ENCODE measurements around the gene NCKAP5. TPM values are rescaled to one million over a fixed set of nuclear protein-coding genes. Genes with fewer than 3 reads are reported as not detected.

The NCKAP5 gene
- total and polyA plus RNA-seq, 4 donors, result 2.3 to 20.2 (median 8.1) TPM

DNA sequence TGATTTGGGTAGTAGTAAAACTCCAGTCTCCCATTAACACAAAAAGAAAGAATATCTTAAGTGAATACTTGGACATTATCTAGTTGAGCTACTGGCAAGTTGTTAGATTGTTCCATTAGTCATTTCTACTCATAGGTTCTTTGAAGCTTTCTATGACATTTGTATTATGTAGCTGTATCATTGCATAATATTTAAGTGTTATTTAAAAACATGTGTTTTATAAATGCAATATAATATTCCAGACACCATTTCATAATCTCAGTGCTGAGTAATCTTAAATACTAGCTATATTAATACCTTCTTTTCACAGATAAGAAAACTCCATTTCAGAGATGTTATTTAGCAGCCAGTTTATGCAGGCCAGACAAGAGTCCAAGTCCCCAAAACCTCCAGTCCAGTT, 271.9 kb downstream of the NCKAP5 start:
- Histone ChIP-seq H3K9me3 (ENCODE audit: control insufficient read depth in 4 of 4, insufficient read depth in 3 of 4, low read length in 3 of 4) (no peaks in the 10 kb centered on the region), H3K4me3 (no peak overlapping the region), H3K27me3 (ENCODE audit: control insufficient read depth in 3 of 3, insufficient read depth in 3 of 3, low read length in 2 of 3) (no peaks in the 10 kb centered on the region), H3K36me3 (ENCODE audit: control insufficient read depth in 4 of 4, insufficient read depth in 4 of 4, low read length in 4 of 4) (no peaks in the 10 kb centered on the region), H3K27ac (ENCODE audit: low read depth in 1 of 2, low read length in 1 of 2) (no peak overlapping the region), H3K9ac (ENCODE audit: insufficient read depth in 1 of 2, low read length in 2 of 2) (no peak overlapping the region), H3K4me1 (ENCODE audit: control insufficient read depth in 5 of 5, insufficient read depth in 5 of 5, low read length in 5 of 5) (no peaks in the 10 kb centered on the region)
- no peak for ATAC-seq (ENCODE audit: insufficient read depth, low FRiP score)
- TF ChIP-seq, protein P1, sequence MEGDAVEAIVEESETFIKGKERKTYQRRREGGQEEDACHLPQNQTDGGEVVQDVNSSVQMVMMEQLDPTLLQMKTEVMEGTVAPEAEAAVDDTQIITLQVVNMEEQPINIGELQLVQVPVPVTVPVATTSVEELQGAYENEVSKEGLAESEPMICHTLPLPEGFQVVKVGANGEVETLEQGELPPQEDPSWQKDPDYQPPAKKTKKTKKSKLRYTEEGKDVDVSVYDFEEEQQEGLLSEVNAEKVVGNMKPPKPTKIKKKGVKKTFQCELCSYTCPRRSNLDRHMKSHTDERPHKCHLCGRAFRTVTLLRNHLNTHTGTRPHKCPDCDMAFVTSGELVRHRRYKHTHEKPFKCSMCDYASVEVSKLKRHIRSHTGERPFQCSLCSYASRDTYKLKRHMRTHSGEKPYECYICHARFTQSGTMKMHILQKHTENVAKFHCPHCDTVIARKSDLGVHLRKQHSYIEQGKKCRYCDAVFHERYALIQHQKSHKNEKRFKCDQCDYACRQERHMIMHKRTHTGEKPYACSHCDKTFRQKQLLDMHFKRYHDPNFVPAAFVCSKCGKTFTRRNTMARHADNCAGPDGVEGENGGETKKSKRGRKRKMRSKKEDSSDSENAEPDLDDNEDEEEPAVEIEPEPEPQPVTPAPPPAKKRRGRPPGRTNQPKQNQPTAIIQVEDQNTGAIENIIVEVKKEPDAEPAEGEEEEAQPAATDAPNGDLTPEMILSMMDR (IDR thresholded peaks at IDR 0.05; ENCODE audit: control extremely low read depth, extremely low read depth), result no peak
- DNase-seq, result no peak

DNA sequence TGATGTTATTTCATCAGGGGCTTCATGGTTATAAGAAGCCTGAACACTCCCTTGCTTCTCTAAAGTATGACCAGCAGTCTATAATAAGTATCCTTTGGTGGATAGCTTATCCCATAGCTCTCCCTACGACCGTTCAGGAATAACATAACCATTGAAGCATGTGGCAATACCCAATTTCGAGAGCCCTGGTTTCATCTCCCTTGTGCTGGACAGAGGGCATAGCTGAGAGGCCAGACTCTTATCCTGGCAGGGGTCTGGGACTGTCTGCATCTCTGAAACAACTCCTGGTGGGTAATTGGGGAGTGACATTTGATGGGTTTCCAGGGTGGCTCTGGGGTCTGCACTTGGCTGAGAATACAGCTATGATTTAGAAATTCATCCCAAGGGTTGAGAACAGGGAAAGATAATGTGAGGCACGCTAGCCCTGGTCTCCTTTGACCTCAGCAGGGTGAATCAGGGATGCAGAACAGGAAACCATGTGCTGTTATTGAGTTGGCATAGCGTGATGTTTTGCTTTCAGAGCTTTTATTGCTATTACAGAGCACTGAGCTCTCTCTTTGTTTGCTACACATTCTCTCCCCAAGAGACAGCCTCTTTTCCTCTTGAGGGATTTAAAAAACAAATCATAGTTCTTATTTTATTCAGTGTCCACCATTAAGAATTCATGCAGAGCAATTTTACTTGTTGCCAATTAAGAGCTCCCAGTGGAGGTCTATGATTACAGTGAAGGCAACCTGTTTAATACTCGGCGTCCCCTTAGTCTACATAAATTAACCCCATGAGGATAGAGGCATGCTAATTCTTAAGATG, 274.5 kb downstream of the NCKAP5 start:
- H3K4me1 ChIP-seq (ENCODE audit: control insufficient read depth in 5 of 5, insufficient read depth in 5 of 5, low read length in 5 of 5), result no peaks in the 10 kb centered on the region
- no peak overlapping the region for H3K9ac ChIP-seq (ENCODE audit: insufficient read depth in 1 of 2, low read length in 2 of 2)
- 67 to 68% methylated on average over 7 of the region's 7 CpGs for WGBS, 2 donors
- H3K27me3 ChIP-seq (ENCODE audit: control insufficient read depth in 3 of 3, insufficient read depth in 3 of 3, low read length in 2 of 3), result no peaks in the 10 kb centered on the region
- no peak overlapping the region for H3K4me3 ChIP-seq
- TF ChIP-seq, protein P1 (IDR thresholded peaks at IDR 0.05; ENCODE audit: control extremely low read depth, extremely low read depth), result no peak
- H3K27ac ChIP-seq (ENCODE audit: low read depth in 1 of 2, low read length in 1 of 2), result no peak overlapping the region
- no peak for DNase-seq
- no peaks in the 10 kb centered on the region for H3K9me3 ChIP-seq (ENCODE audit: control insufficient read depth in 4 of 4, insufficient read depth in 3 of 4, low read length in 3 of 4)
- no peaks in the 10 kb centered on the region for H3K36me3 ChIP-seq (ENCODE audit: control insufficient read depth in 4 of 4, insufficient read depth in 4 of 4, low read length in 4 of 4)
- ATAC-seq (ENCODE audit: insufficient read depth, low FRiP score), result no peak

DNA sequence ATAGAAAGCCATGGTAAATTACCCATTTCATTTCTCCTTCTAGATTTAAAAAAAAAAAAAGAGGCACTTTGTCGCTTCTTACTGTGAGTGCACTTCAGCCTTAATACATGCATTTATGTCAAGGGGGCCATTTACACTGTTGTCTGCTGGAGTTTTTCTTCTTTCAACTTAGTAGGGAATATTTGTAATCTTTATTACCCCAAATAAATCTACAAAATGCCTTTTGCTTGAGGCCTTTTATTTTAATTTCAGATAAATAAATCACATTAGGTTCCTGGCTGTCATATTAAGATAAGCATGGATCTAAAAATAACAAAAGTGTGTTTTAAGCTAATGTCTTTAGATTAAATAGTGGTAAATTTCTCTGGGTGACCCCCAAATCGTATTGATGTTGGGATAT, 276.0 kb downstream of the NCKAP5 start:
- TF ChIP-seq, protein P1 (IDR thresholded peaks at IDR 0.05; ENCODE audit: control extremely low read depth, extremely low read depth), result no peak
- no peak overlapping the region for H3K4me3 ChIP-seq
- H3K9me3 ChIP-seq (ENCODE audit: control insufficient read depth in 4 of 4, insufficient read depth in 3 of 4, low read length in 3 of 4), result no peaks in the 10 kb centered on the region
- ATAC-seq (ENCODE audit: insufficient read depth, low FRiP score) (no peak), DNase-seq (no peak)
- 74 to 81% methylated on average over 2 of the region's 2 CpGs for whole genome bisulfite sequencing, 2 donors
- no peaks in the 10 kb centered on the region for H3K36me3 ChIP-seq (ENCODE audit: control insufficient read depth in 4 of 4, insufficient read depth in 4 of 4, low read length in 4 of 4)
- H3K9ac ChIP-seq (ENCODE audit: insufficient read depth in 1 of 2, low read length in 2 of 2), result no peak overlapping the region
- no peaks in the 10 kb centered on the region for H3K27me3 ChIP-seq (ENCODE audit: control insufficient read depth in 3 of 3, insufficient read depth in 3 of 3, low read length in 2 of 3)
- H3K27ac ChIP-seq (ENCODE audit: low read depth in 1 of 2, low read length in 1 of 2), result no peak overlapping the region
- H3K4me1 ChIP-seq (ENCODE audit: control insufficient read depth in 5 of 5, insufficient read depth in 5 of 5, low read length in 5 of 5), result no peaks in the 10 kb centered on the region

DNA sequence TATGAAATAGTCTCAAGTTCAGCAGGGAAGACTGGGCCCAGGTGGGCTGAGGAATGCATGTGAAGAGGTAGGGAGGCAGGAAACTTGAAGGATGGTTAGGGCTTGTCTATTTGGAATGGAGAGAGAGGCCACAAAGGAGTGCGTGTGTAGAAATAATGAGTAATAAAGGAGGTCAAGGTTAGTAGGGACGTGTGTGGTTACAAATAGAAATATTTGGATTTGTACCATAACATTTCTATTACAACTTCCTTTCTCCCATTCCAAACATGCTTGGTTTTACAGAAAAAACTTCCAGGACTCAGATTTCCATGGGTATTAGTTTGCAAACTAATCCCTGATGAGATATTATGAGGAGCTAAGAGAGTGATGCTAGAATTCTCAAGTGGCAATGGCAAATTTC, 280.6 kb downstream of the NCKAP5 start:
- WGBS, 2 donors, result 60 to 77% methylated on average over 2 of the region's 2 CpGs
- ATAC-seq (ENCODE audit: insufficient read depth, low FRiP score) (no peak), DNase-seq (no peak)
- Histone ChIP-seq H3K27ac (ENCODE audit: low read depth in 1 of 2, low read length in 1 of 2) (no peak overlapping the region), H3K4me1 (ENCODE audit: control insufficient read depth in 5 of 5, insufficient read depth in 5 of 5, low read length in 5 of 5) (no peaks in the 10 kb centered on the region), H3K4me3 (no peak overlapping the region), H3K36me3 (ENCODE audit: control insufficient read depth in 4 of 4, insufficient read depth in 4 of 4, low read length in 4 of 4) (no peaks in the 10 kb centered on the region), H3K9me3 (ENCODE audit: control insufficient read depth in 4 of 4, insufficient read depth in 3 of 4, low read length in 3 of 4) (no peaks in the 10 kb centered on the region), H3K9ac (ENCODE audit: insufficient read depth in 1 of 2, low read length in 2 of 2) (no peak overlapping the region), H3K27me3 (ENCODE audit: control insufficient read depth in 3 of 3, insufficient read depth in 3 of 3, low read length in 2 of 3) (no peaks in the 10 kb centered on the region)
- TF ChIP-seq, protein P1 (IDR thresholded peaks at IDR 0.05; ENCODE audit: control extremely low read depth, extremely low read depth), result no peak

Measured in lung (tissue), 12 donors.